Right ventricle myocardium inferior (tissue), 1 donor: ENCODE measurements around the gene ARHGAP5. TPM values are rescaled to one million over a fixed set of nuclear protein-coding genes. Genes with fewer than 3 reads are reported as not detected.
A peak's percentile ranks its signal among the peaks of the same experiment; 100 is the strongest.

Source experiments
- ATAC-seq: fragments of 200-7000 bp; cut with Tn5 transposase; one replicate; pipeline ENCODE4 v1.9.1; 2020; ENCODE audit warnings: mild to moderate bottlenecking, moderate library complexity
- DNase-seq: peaks from one replicate; pipeline ENCODE4 v3.0.0; 2021; ENCODE audit errors: missing footprints
- intact Hi-C: fragments of 100-400 bp; cut with DNase I; formaldehyde crosslinking; loops from one replicate; pipeline ENCODE4 v1.11.0; 2022
- total RNA-seq: library from RNA; stranded (reverse); fragmentation: NEBNext Ultra II Directional; extraction: Animal tissue kit (Norgen Biotek cat#: 25700); gene quantifications from one replicate; pipeline ENCODE4 v1.2.1, GENCODE V29; 2021
- donor health status: DM: no; HTN: yes; CAD: no; lungs with severe emphysema.

ARHGAP5 gene
- total RNA-seq, 1 donor from 2014 or later = 210 TPM

GRCh38 chr14:32073537-32074189 is 3.4 kb upstream of the ARHGAP5 start:
- no peak for ATAC-seq
- DNase-seq = no peak
- intact Hi-C loops = loop anchor here (10.0 kb wide), 2 partner anchors 481 to 569 kb away; no protein-coding TSS in a partner anchor

- DNase-seq = no peak
- ATAC-seq = no peak
- intact Hi-C loops = loop anchor here (5.0 to 10.0 kb wide), 5 partner anchors 52 to 618 kb away; partner anchors contain the start of genes DTD2 and NUBPL
These were observed 2.1 kb upstream of the ARHGAP5 start for GRCh38 chr14:32074887-32075572.

- intact Hi-C loops = loop anchor here (1.0 to 10.0 kb wide), 9 partner anchors 52 to 618 kb away; partner anchors contain the start of genes DTD2, NUBPL and RNU6-8
- DNase-seq (no peak), ATAC-seq (peak; percentile 32)
These were observed 1.3 kb upstream of the ARHGAP5 start for GRCh38 chr14:32075672-32076277.

- DNase-seq (peak; percentile 97), ATAC-seq (peak; percentile 96)
- intact Hi-C loops = loop anchor here (1.0 to 10.0 kb wide), 9 partner anchors 51 to 619 kb away; partner anchors contain the start of genes DTD2, NUBPL and RNU6-8
These were observed 625 bp upstream of the ARHGAP5 start for GRCh38 chr14:32076278-32077080.

GRCh38 chr14:32078023-32078857 is 1.1 kb downstream of the ARHGAP5 start:
- intact Hi-C loops = loop anchor here (5.0 to 10.0 kb wide), 5 partner anchors 49 to 621 kb away; partner anchors contain the start of genes DTD2 and NUBPL
- peak; percentile 67 for DNase-seq
- no peak for ATAC-seq

GRCh38 chr14:32078858-32079216 is 1.7 kb downstream of the ARHGAP5 start:
- ATAC-seq (no peak), DNase-seq (no peak)
- intact Hi-C loops = loop anchor here (5.0 to 10.0 kb wide), 5 partner anchors 48 to 622 kb away; partner anchors contain the start of genes DTD2 and NUBPL

GRCh38 chr14:32079264-32079663 is 2.2 kb downstream of the ARHGAP5 start:
- DNase-seq (no peak), ATAC-seq (no peak)
- intact Hi-C loops = loop anchor here (5.0 to 10.0 kb wide), 5 partner anchors 48 to 622 kb away; partner anchors contain the start of genes DTD2 and NUBPL

GRCh38 chr14:32080001-32080510 is 3.0 kb downstream of the ARHGAP5 start:
- intact Hi-C loops = no loop called here
- ATAC-seq (no peak), DNase-seq (no peak)

GRCh38 chr14:32081901-32082300 is 4.8 kb downstream of the ARHGAP5 start:
- intact Hi-C loops = no loop called here

GRCh38 chr14:32083315-32083624 is 6.2 kb downstream of the ARHGAP5 start:
- intact Hi-C loops = no loop called here
- ATAC-seq = peak; percentile 45
- DNase-seq = no peak

More at GRCh38 chr14:32081901-32082300, 4.8 kb downstream of the ARHGAP5 start:
- ATAC-seq = no peak
- no peak for DNase-seq

GRCh38 chr14:32083789-32084188 is 6.7 kb downstream of the ARHGAP5 start:
- intact Hi-C loops = no loop called here
- DNase-seq (no peak), ATAC-seq (no peak)

GRCh38 chr14:32085182-32085844 is 8.2 kb downstream of the ARHGAP5 start:
- DNase-seq = no peak
- no peak for ATAC-seq
- intact Hi-C loops = no loop called here

- intact Hi-C loops = no loop called here
- DNase-seq (no peak), ATAC-seq (no peak)
These were observed 8.8 kb downstream of the ARHGAP5 start for GRCh38 chr14:32085845-32086383.

GRCh38 chr14:32087173-32087861 is 10.2 kb downstream of the ARHGAP5 start:
- DNase-seq (no peak), ATAC-seq (no peak)
- intact Hi-C loops = no loop called here

- ATAC-seq (no peak), DNase-seq (no peak)
- intact Hi-C loops = no loop called here
These were observed 10.8 kb downstream of the ARHGAP5 start for GRCh38 chr14:32087907-32088306.

GRCh38 chr14:32090686-32091085 is 13.6 kb downstream of the ARHGAP5 start:
- no peak for ATAC-seq
- intact Hi-C loops = no loop called here

More at GRCh38 chr14:32090686-32091085, 13.6 kb downstream of the ARHGAP5 start:
- DNase-seq = no peak
